Testis (tissue), 3 donors: ENCODE measurements around the gene HPN. TPM values are rescaled to one million over a fixed set of nuclear protein-coding genes. Genes with fewer than 3 reads are reported as not detected.

ENCODE experiments used
- DNase-seq: peaks from one replicate; pipeline ENCODE4 v3.0.0-alpha.2; 2019
- H3K27ac ChIP-seq, 2 donors: fragments of 200-600 bp; sonication (generic); one replicate each; pipeline ENCODE4 v1.5.1; 2019
- H3K27me3 ChIP-seq: fragments of 200-600 bp; sonication (generic); one replicate; pipeline ENCODE4 v1.5.1; 2019
- H3K36me3 ChIP-seq: fragments of 200-600 bp; sonication (generic); one replicate; pipeline ENCODE4 v1.5.1; 2017; ENCODE audit warnings: low read depth; ENCODE audit errors: missing control alignments
- H3K4me1 ChIP-seq: fragments of 200-600 bp; sonication (generic); one replicate; pipeline ENCODE4 v1.5.1; 2019
- H3K4me3 ChIP-seq, 2 donors: fragments of 200-600 bp; sonication (generic); one replicate each; pipeline ENCODE4 v1.5.1; 2017 to 2019
- H3K9me3 ChIP-seq: fragments of 200-600 bp; sonication (generic); one replicate; pipeline ENCODE4 v1.5.1; 2017
- POLR2A ChIP-seq: fragments of 450-650 bp; IDR thresholded peaks from one replicate; pipeline ENCODE4 v1.6.1; 2017; ENCODE audit warnings: antibody characterized with exemption, mild to moderate bottlenecking, moderate library complexity
- WGBS, 2 donors: methylation state at CpG; one replicate each; pipeline ENCODE4 v1.1.5; 2018; 5-methylcytosine and 5-hydroxymethylcytosine counted together
- intact Hi-C: fragments of 100-400 bp; cut with DNase I; formaldehyde crosslinking; loops from one replicate; pipeline ENCODE4 v1.15.1; 2023; ENCODE audit warnings: low total_unique reads
- polyA plus RNA-seq: library from polyadenylated mRNA; stranded (reverse); fragments of 350-450 nt; fragmentation: Illumina TruSeq; extraction: RNeasy Lipid Tissue Mini Kit (QIAGEN cat#74804); gene quantifications from one replicate; pipeline ENCODE4 v1.2.3, GENCODE V29; 2014; ENCODE audit warnings: low read depth, low replicate concordance; ENCODE audit not compliant: insufficient read depth
- total RNA-seq, 2 donors: library from RNA; depleted of rRNA; stranded (reverse); fragments of >200 nt; gene quantifications; one replicate each; pipeline ENCODE4 v1.2.3, GENCODE V29; 2016
- TF ChIP-seq, protein P1 (sequence below), 3 experiments: fragments of 450-650 bp in 2 of 3; fragments of 200-600 bp in 1 of 3; sonication (generic) in 1 of 3; IDR thresholded peaks; one replicate each; pipeline ENCODE4 v1.5.1; 2016 to 2019; ENCODE audit warnings: antibody characterized with exemption in 3 of 3, mild to moderate bottlenecking in 2 of 3, moderate library complexity in 1 of 3

HPN gene
- total and polyA plus RNA-seq, 3 donors from 2014 or later = 0.79 to 8.2 (median 1.7) TPM

DNA sequence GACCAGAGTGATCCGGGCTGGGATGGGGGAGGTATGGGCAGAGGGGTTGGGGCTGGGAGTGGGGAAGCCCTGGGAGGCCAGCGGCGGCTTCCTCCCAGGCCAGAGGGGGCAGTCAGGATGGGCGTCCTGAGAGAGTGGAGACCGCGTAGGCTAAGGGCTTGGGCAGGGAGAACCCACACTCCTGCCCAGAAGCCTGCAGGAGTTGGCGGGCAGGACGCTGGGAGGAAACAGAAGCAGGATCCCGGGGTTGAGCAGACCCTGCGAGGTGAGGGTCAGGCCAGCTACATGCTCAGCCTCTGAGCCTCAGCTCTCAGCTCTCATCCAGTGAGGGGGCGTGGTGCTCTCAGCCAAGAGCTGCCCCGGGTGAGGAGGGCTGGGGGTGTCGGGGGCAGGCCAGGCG lies 19.1 kb upstream of the HPN start:
- no peak for DNase-seq
- Histone ChIP-seq H3K9me3 (no peaks in the 10 kb centered on the region), H3K4me3 (no peak overlapping the region), H3K36me3 (no peaks in the 10 kb centered on the region), H3K4me1 (peaks cover 3% of the 10 kb centered on the region), H3K27me3 (no peaks in the 10 kb centered on the region), H3K27ac (no peak overlapping the region)
- intact Hi-C loops = no loop called here
- TF ChIP-seq, protein P1, sequence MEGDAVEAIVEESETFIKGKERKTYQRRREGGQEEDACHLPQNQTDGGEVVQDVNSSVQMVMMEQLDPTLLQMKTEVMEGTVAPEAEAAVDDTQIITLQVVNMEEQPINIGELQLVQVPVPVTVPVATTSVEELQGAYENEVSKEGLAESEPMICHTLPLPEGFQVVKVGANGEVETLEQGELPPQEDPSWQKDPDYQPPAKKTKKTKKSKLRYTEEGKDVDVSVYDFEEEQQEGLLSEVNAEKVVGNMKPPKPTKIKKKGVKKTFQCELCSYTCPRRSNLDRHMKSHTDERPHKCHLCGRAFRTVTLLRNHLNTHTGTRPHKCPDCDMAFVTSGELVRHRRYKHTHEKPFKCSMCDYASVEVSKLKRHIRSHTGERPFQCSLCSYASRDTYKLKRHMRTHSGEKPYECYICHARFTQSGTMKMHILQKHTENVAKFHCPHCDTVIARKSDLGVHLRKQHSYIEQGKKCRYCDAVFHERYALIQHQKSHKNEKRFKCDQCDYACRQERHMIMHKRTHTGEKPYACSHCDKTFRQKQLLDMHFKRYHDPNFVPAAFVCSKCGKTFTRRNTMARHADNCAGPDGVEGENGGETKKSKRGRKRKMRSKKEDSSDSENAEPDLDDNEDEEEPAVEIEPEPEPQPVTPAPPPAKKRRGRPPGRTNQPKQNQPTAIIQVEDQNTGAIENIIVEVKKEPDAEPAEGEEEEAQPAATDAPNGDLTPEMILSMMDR (IDR thresholded peaks at IDR 0.05) = no peak
- TF ChIP-seq POLR2A = no peak
- WGBS, 2 donors = 54 to 96% methylated on average over 5 to 14 of the region's 14 CpGs

DNA sequence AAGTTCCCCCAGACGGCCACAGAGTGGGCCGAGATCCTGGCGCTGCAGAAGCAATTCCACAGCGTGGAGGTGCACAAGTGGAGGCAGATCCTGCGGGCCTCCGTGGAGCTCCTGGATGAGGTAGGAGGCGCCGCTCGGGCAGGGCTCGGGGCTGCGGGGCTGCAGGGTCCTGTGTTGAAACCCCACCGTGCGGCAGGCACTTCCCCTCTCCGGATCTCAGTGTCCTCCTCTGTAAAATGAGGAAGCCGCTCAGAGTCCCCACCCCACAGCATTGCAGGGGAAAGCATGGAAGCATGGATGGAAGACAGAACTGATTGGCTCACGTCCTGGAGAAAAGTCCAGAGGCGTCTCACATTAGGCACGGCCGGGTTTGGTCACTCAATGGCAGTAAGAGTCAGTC lies 18.1 kb upstream of the HPN start:
- Histone ChIP-seq H3K27me3 (no peaks in the 10 kb centered on the region), H3K9me3 (no peaks in the 10 kb centered on the region), H3K4me3 (no peak overlapping the region), H3K36me3 (no peaks in the 10 kb centered on the region), H3K4me1 (peaks cover 3% of the 10 kb centered on the region), H3K27ac (no peak overlapping the region)
- no peak for TF ChIP-seq POLR2A
- TF ChIP-seq, protein P1 (IDR thresholded peaks at IDR 0.05) = no peak
- intact Hi-C loops = no loop called here
- no peak for DNase-seq
- 77 to 83% methylated on average over 4 to 19 of the region's 19 CpGs for WGBS, 2 donors

DNA sequence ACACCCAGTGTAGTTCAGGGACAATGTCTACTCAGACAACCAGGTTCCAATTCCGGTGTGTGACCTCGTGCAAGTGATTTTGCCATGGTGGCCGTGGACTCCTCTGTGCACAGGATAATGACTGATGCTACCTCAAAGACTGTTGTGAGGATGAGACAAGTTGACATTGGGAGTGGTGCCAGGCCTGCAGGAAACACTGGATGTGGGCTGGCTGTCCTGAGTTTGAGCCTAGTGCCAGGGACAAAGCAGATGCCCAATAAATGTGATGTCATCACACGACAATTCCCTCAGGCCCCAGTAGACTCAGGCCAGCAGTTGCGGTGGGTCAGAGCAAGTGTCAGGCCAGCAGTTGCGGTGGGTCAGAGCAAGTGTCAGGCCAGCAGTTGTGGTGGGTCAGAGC lies 17.4 kb upstream of the HPN start:
- H3K27ac ChIP-seq = no peak overlapping the region
- no peak overlapping the region for H3K4me3 ChIP-seq
- TF ChIP-seq POLR2A = no peak
- TF ChIP-seq, protein P1 (IDR thresholded peaks at IDR 0.05) = no peak
- DNase-seq = no peak
- no peaks in the 10 kb centered on the region for H3K27me3 ChIP-seq
- intact Hi-C loops = no loop called here
- H3K9me3 ChIP-seq = no peaks in the 10 kb centered on the region
- no peaks in the 10 kb centered on the region for H3K36me3 ChIP-seq
- peaks cover 3% of the 10 kb centered on the region for H3K4me1 ChIP-seq
- 89 to 90% methylated on average over 6 of the region's 6 CpGs for WGBS, 2 donors

DNA sequence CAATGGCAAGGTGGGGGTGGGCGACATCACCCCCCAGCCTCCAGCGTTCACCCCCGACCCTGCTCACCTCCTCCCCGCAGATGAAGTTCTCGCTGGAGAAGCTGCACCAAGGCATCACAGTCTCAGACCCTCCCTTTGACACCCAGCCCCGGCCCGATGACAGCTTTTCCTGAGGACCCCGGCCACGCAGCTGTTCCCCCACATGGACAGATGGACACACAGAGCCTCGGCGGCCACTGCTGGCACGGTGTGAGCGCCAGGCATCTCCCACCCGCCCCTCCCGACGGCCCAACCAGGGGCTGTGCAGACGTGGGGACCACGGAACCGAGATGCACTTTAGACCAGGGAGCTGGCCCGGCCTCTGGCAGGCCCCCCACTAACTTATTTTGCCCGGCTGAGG lies 15.6 kb upstream of the HPN start:
- Histone ChIP-seq H3K27me3 (no peaks in the 10 kb centered on the region), H3K36me3 (no peaks in the 10 kb centered on the region), H3K9me3 (no peaks in the 10 kb centered on the region), H3K4me1 (peaks cover 3% of the 10 kb centered on the region), H3K4me3 (no peak overlapping the region), H3K27ac (no peak overlapping the region)
- DNase-seq = no peak
- intact Hi-C loops = no loop called here
- TF ChIP-seq, protein P1 (IDR thresholded peaks at IDR 0.05) = no peak
- no peak for TF ChIP-seq POLR2A
- 87 to 90% methylated on average over 18 of the region's 21 CpGs for WGBS, 2 donors

DNA sequence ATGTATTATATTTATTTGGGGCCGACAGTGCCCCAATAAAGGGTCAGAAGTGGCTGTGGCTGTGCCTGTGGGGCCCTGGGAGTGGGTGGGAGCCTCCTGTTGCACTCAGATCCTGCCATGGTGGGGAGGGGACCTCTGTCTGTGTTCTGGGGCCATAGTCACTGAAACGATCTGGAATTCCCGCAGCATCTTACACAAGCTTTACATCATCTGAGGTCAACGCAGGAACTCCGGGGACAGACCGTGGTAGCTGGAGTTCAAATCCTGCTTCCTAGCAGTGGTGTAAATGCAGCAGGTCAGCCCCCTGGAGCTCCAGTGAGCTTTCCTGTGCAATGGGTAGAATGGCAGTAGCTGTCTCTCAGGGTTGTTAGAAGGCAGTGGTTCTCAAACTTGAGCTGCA lies 15.1 kb upstream of the HPN start:
- WGBS, 2 donors = 84 to 100% methylated on average over 3 to 6 of the region's 6 CpGs
- intact Hi-C loops = no loop called here
- TF ChIP-seq, protein P1 (IDR thresholded peaks at IDR 0.05) = no peak
- no peak for TF ChIP-seq POLR2A
- H3K4me1 ChIP-seq = peaks cover 3% of the 10 kb centered on the region
- H3K27me3 ChIP-seq = no peaks in the 10 kb centered on the region
- no peak overlapping the region for H3K27ac ChIP-seq
- H3K36me3 ChIP-seq = no peaks in the 10 kb centered on the region
- DNase-seq = no peak
- no peaks in the 10 kb centered on the region for H3K9me3 ChIP-seq
- H3K4me3 ChIP-seq = no peak overlapping the region
